B cell (primary cell): ENCODE data around the gene SWT1. TPM values are rescaled to one million over a fixed set of nuclear protein-coding genes. Genes with fewer than 3 reads are reported as not detected.
"Not testable (repeated sequence)": the region's sequence is repeated elsewhere in the genome, so short reads cannot be mapped to it uniquely, and the experiment has no call there.

Experiments used
- ATAC-seq: fragments of 200-7000 bp; cut with Tn5 transposase; one replicate; pipeline ENCODE4 v1.10.0; 2021; ENCODE audit warnings: low read depth, mild to moderate bottlenecking, moderate number of reproducible peaks, moderate library complexity
- CTCF ChIA-PET: fragments of 350-600 bp; sonication (Branson Sonifier 250); formaldehyde crosslinking; loops from one replicate; lab custom pipeline; 2021; ENCODE audit warnings: antibody characterized with exemption, inconsistent platforms; lab: Charles Lee
- POLR2A ChIA-PET: fragments of 350-600 bp; sonication (Branson Sonifier 250); formaldehyde crosslinking; loops from one replicate; lab custom pipeline; 2021; ENCODE audit warnings: antibody characterized with exemption; lab: Charles Lee
- DNase-seq: peaks from one replicate; pipeline ENCODE4 v3.0.0; 2013
- H2AFZ ChIP-seq: 2 replicates; pipeline ENCODE4 v1.6.1; 2012; ENCODE audit warnings: mild to moderate bottlenecking, low read depth, low read length; ENCODE audit not compliant: insufficient read depth, poor library complexity, severe bottlenecking
- H3K27ac ChIP-seq, 2 donors: 1 replicate in 1 of 2; 2 replicates in 1 of 2; pipeline ENCODE4 v1.5.1; 2012 to 2013; ENCODE audit warnings: low read length in 2 of 2, mild to moderate bottlenecking in 2 of 2, moderate library complexity in 1 of 2
- H3K27me3 ChIP-seq, 4 experiments: fragments of 200-600 bp in 1 of 4; sonication (generic) in 1 of 4; replicated peaks in 1 of 4; 1 replicate in 2 of 4; 2 replicates in 2 of 4; pipeline versions ENCODE4 v1.6.1 to v1.7.0; 2013 to 2016; ENCODE audit warnings: low read length in 3 of 4, mild to moderate bottlenecking in 2 of 4, mixed read lengths in 1 of 4, moderate library complexity in 1 of 4; ENCODE audit not compliant: insufficient read depth in 4 of 4, control insufficient read depth in 3 of 4; ENCODE audit errors: control extremely low read depth in 1 of 4
- H3K36me3 ChIP-seq, 2 experiments: replicated peaks in 1 of 2; 1 replicate in 1 of 2; 2 replicates in 1 of 2; pipeline versions ENCODE4 v1.6.1 to v1.7.1; 2013; ENCODE audit warnings: low read length in 1 of 2; ENCODE audit not compliant: insufficient read depth in 2 of 2, control insufficient read depth in 1 of 2; ENCODE audit errors: control extremely low read depth in 1 of 2, extremely low read depth in 1 of 2
- H3K4me1 ChIP-seq, 2 donors: fragments of 200-600 bp in 1 of 2; sonication (generic) in 1 of 2; 1 replicate in 1 of 2; 2 replicates in 1 of 2; pipeline versions ENCODE4 v1.5.1 to v1.6.1; 2013 to 2017; ENCODE audit warnings: low read length in 2 of 2; ENCODE audit not compliant: control insufficient read depth in 2 of 2, insufficient read depth in 2 of 2
- H3K4me2 ChIP-seq: replicated peaks from 2 replicates; pipeline ENCODE3; 2012; ENCODE audit warnings: mild to moderate bottlenecking, low read depth, low read length; ENCODE audit not compliant: poor library complexity, severe bottlenecking
- H3K4me3 ChIP-seq, 5 experiments: fragments of 200-600 bp in 1 of 5; sonication (generic) in 1 of 5; 1 replicate in 3 of 5; 2 replicates in 2 of 5; pipeline versions ENCODE4 v1.5.1 to v1.7.0; 2011 to 2016; ENCODE audit warnings: low read length in 4 of 5, mild to moderate bottlenecking in 4 of 5, low read depth in 2 of 5, control low read depth in 1 of 5, moderate library complexity in 1 of 5; ENCODE audit not compliant: insufficient read depth in 1 of 5; ENCODE audit errors: control extremely low read depth in 1 of 5, extremely low read depth in 1 of 5
- H3K79me2 ChIP-seq: fragments of 200-600 bp; sonication (generic); one replicate; pipeline ENCODE4 v1.6.0; 2016; ENCODE audit warnings: low read length; ENCODE audit not compliant: control insufficient read depth, insufficient read depth
- H3K9ac ChIP-seq: fragments of 200-600 bp; sonication (generic); 2 replicates; pipeline ENCODE4 v1.6.1; 2017; ENCODE audit warnings: mild to moderate bottlenecking, low read length, moderate library complexity
- H3K9me3 ChIP-seq, 3 donors: one replicate each; pipeline versions ENCODE4 v1.6.1 to v1.7.1; 2013; ENCODE audit warnings: low read length in 2 of 3; ENCODE audit not compliant: control insufficient read depth in 2 of 3, insufficient read depth in 1 of 3; ENCODE audit errors: control extremely low read depth in 1 of 3
- H4K20me1 ChIP-seq: 2 replicates; pipeline ENCODE4 v1.6.0; 2012; ENCODE audit warnings: mild to moderate bottlenecking, low read length; ENCODE audit not compliant: insufficient read depth, control insufficient read depth, poor library complexity, severe bottlenecking
- H3K27ac Mint-ChIP-seq: one replicate; pipeline ENCODE4 v1.8.0; 2021; ENCODE audit warnings: mixed read lengths
- H3K27me3 Mint-ChIP-seq: one replicate; pipeline ENCODE4 v1.8.0; 2021; ENCODE audit warnings: mixed read lengths
- H3K4me1 Mint-ChIP-seq: one replicate; pipeline ENCODE4 v1.8.0; 2021; ENCODE audit warnings: mixed read lengths
- H3K4me3 Mint-ChIP-seq: one replicate; pipeline ENCODE4 v1.8.0; 2021; ENCODE audit warnings: mixed read lengths
- H3K9me3 Mint-ChIP-seq: one replicate; pipeline ENCODE4 v1.8.0; 2022; ENCODE audit warnings: mixed read lengths; ENCODE audit not compliant: insufficient read depth
- WGBS: methylation state at CpG from one replicate; pipeline ENCODE4 v1.1.5; 2013; ENCODE audit warnings: missing lambda C conversion rate; ENCODE audit not compliant: insufficient coverage; 5-methylcytosine and 5-hydroxymethylcytosine counted together
- intact Hi-C: fragments of 100-400 bp; cut with micrococcal nuclease; formaldehyde crosslinking; loops from one replicate; pipeline ENCODE4 v1.10.0; 2022
- polyA plus RNA-seq: library from polyadenylated mRNA; depleted of rRNA; stranded (reverse); fragments of >200 nt; gene quantifications from 2 replicates; pipeline ENCODE4 v1.2.3, GENCODE V29; 2012
- total RNA-seq, 2 donors: library from RNA; stranded (reverse); fragments of 120-200 nt in 1 of 2; gene quantifications; 1 replicate in 1 of 2; 2 replicates in 1 of 2; pipeline versions ENCODE4 v1.2.3 to v1.2.4, GENCODE V29; 2013 to 2022

The SWT1 gene
- total and polyA plus RNA-seq, 2 donors (not counting 1 experiment from before 2014, with no cell fraction given), result 2.1 to 8.5 TPM

- H3K27ac ChIP-seq, H3K9ac ChIP-seq, ATAC-seq, H4K20me1 ChIP-seq, intact Hi-C loops, H3K9me3 Mint-ChIP-seq, H3K4me1 ChIP-seq, H2AFZ ChIP-seq, POLR2A ChIA-PET, H3K27me3 ChIP-seq, DNase-seq, H3K4me2 ChIP-seq, H3K79me2 ChIP-seq, H3K4me3 ChIP-seq, H3K27me3 Mint-ChIP-seq, H3K4me3 Mint-ChIP-seq, CTCF ChIA-PET, H3K36me3 ChIP-seq, H3K4me1 Mint-ChIP-seq, H3K9me3 ChIP-seq, H3K27ac Mint-ChIP-seq: not testable (repeated sequence)
- WGBS, result no CpG with 5 or more reads among the region's 1 CpG
Measured at GRCh38 chr1:185252404-185252803, 95.4 kb downstream of the SWT1 start.

- H3K27ac ChIP-seq, H3K79me2 ChIP-seq, ATAC-seq, intact Hi-C loops, H3K4me2 ChIP-seq, H3K4me3 Mint-ChIP-seq, H3K27me3 ChIP-seq, H3K27me3 Mint-ChIP-seq, H2AFZ ChIP-seq, H3K4me1 ChIP-seq, H3K4me1 Mint-ChIP-seq, CTCF ChIA-PET, H3K36me3 ChIP-seq, H3K9me3 Mint-ChIP-seq, H3K9me3 ChIP-seq, H3K9ac ChIP-seq, H4K20me1 ChIP-seq, H3K27ac Mint-ChIP-seq, H3K4me3 ChIP-seq, DNase-seq, POLR2A ChIA-PET: not testable (repeated sequence)
- WGBS, result no CpG with 5 or more reads among the region's 6 CpGs
Measured at GRCh38 chr1:185255595-185255994, 98.6 kb downstream of the SWT1 start.

- DNase-seq, H3K27me3 ChIP-seq, H3K9ac ChIP-seq, intact Hi-C loops, H3K79me2 ChIP-seq, H3K4me2 ChIP-seq, ATAC-seq, POLR2A ChIA-PET, H3K4me3 Mint-ChIP-seq, H3K27me3 Mint-ChIP-seq, CTCF ChIA-PET, H3K9me3 Mint-ChIP-seq, H3K4me1 Mint-ChIP-seq, H3K4me3 ChIP-seq, H3K4me1 ChIP-seq, H4K20me1 ChIP-seq, H3K27ac ChIP-seq, H3K36me3 ChIP-seq, H3K9me3 ChIP-seq, H2AFZ ChIP-seq, H3K27ac Mint-ChIP-seq: not testable (repeated sequence)
- WGBS, result no CpG with 5 or more reads among the region's 32 CpGs
Measured at GRCh38 chr1:185257116-185257949, 100.4 kb downstream of the SWT1 start.
